ENCODE results near the gene SCUBE1.

DNA sequence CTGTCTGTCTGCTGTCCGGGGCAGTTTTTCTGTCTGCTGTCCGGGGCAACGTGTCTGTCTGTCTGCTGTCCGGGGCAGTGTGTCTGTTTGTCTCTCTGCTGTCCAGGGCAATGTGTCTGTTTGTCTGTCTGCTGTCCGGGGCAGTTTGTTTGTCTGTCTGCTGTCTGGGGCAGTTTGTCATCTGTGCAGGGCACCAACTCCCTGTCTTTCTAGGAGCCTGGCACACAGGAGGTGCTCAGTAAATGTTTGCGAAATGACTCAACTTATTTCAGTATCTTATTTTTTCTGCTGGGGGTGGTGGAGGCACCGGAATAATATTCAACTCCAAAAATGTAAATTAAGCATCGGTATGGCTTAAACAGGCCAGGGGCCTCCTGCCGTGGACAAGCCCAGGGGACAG is 144.2 kb downstream of the SCUBE1 start:
- no peak for TF ChIP-seq SUZ12 (IDR thresholded peaks at IDR 0.05; ENCODE audit: extremely low read depth, insufficient read depth, insufficient read length)
- no peak for TF ChIP-seq YY1 (IDR thresholded peaks at IDR 0.05; ENCODE audit: insufficient read depth, insufficient read length)
